NCI-H2107 (cell line): ENCODE measurements around the gene KIF21B.
"Not testable (repeated sequence)": the region's sequence is repeated elsewhere in the genome, so short reads cannot be mapped to it uniquely, and the experiment has no call there.

Experiments used
- DNase-seq: peaks from one replicate; lab custom pipeline; 2025; lab: John Stamatoyannopoulos, UW

Gene KIF21B

GRCh38 chr1:200971428-200971903, 52.0 kb downstream of the KIF21B start:
- no peak for DNase-seq

- DNase-seq: no peak
These were observed 52.6 kb downstream of the KIF21B start for GRCh38 chr1:200970771-200971427.

GRCh38 chr1:200969726-200970561, 53.6 kb downstream of the KIF21B start:
- no peak for DNase-seq

- DNase-seq: no peak
These were observed 54.8 kb downstream of the KIF21B start for GRCh38 chr1:200968469-200969410.

- DNase-seq: no peak
These were observed 55.6 kb downstream of the KIF21B start for GRCh38 chr1:200967693-200968468.

GRCh38 chr1:200966934-200967333, 56.6 kb downstream of the KIF21B start:
- no peak for DNase-seq

GRCh38 chr1:200965111-200965805, 58.3 kb downstream of the KIF21B start:
- DNase-seq: no peak

GRCh38 chr1:200963888-200964287, 59.6 kb downstream of the KIF21B start:
- not testable (repeated sequence) for DNase-seq

- no peak for DNase-seq
These were observed 60.4 kb downstream of the KIF21B start for GRCh38 chr1:200963076-200963475.

- DNase-seq: peak; percentile 72
These were observed 60.9 kb downstream of the KIF21B start for GRCh38 chr1:200962631-200963030.

GRCh38 chr1:200962151-200962550, 61.4 kb downstream of the KIF21B start:
- DNase-seq: not testable (repeated sequence)

- no peak for DNase-seq
These were observed 62.6 kb downstream of the KIF21B start for GRCh38 chr1:200960948-200961340.

- DNase-seq: no peak
These were observed 63.1 kb downstream of the KIF21B start for GRCh38 chr1:200960236-200960947.

GRCh38 chr1:200959411-200959921, 64.0 kb downstream of the KIF21B start:
- DNase-seq: no peak

- DNase-seq: no peak
These were observed 64.9 kb downstream of the KIF21B start for GRCh38 chr1:200958597-200958996.

- no peak for DNase-seq
These were observed 69.1 kb downstream of the KIF21B start for GRCh38 chr1:200954434-200954833.

GRCh38 chr1:200951016-200951415, 72.5 kb downstream of the KIF21B start:
- DNase-seq: no peak

- DNase-seq: no peak
These were observed 73.9 kb downstream of the KIF21B start for GRCh38 chr1:200949626-200950025.

GRCh38 chr1:200947059-200947566, 76.4 kb downstream of the KIF21B start:
- DNase-seq: no peak

- no peak for DNase-seq
These were observed 78.4 kb downstream of the KIF21B start for GRCh38 chr1:200945111-200945510.
